Trophoblast cell (in vitro differentiated cells and primary cell): ENCODE results near the gene ANKRD65.

Experiments
- DNase-seq, 2 donors: peaks; one replicate each; pipeline ENCODE4 v3.0.0-alpha.2; 2016
- H2AFZ ChIP-seq: 2 replicates; pipeline ENCODE4 v1.6.1; 2013; ENCODE audit warnings: low read length, moderate library complexity, mild to moderate bottlenecking; ENCODE audit not compliant: insufficient read depth, poor library complexity
- H2AK5ac ChIP-seq: 2 replicates; pipeline ENCODE4 v1.6.1; 2013; ENCODE audit warnings: mild to moderate bottlenecking, low read length
- H2BK120ac ChIP-seq: 2 replicates; pipeline ENCODE4 v1.6.1; 2013; ENCODE audit warnings: low read length, mild to moderate bottlenecking, moderate library complexity; ENCODE audit not compliant: insufficient read depth, poor library complexity
- H2BK12ac ChIP-seq: 2 replicates; pipeline ENCODE4 v1.6.1; 2013; ENCODE audit warnings: mild to moderate bottlenecking, low read length, moderate library complexity
- H2BK5ac ChIP-seq: 2 replicates; pipeline ENCODE4 v1.6.1; 2013; ENCODE audit warnings: low read length, low read depth, moderate library complexity, mild to moderate bottlenecking; ENCODE audit not compliant: poor library complexity
- H3K14ac ChIP-seq: 2 replicates; pipeline ENCODE4 v1.6.1; 2013; ENCODE audit warnings: mild to moderate bottlenecking, low read length
- H3K18ac ChIP-seq: 2 replicates; pipeline ENCODE4 v1.6.1; 2013; ENCODE audit warnings: mild to moderate bottlenecking, low read length
- H3K23ac ChIP-seq: 2 replicates; pipeline ENCODE4 v1.6.1; 2013; ENCODE audit warnings: low read length
- H3K27ac ChIP-seq: 2 replicates; pipeline ENCODE4 v1.5.1; 2013; ENCODE audit warnings: low read depth, mild to moderate bottlenecking, inconsistent platforms, low read length, moderate library complexity
- H3K27me3 ChIP-seq: 2 replicates; pipeline ENCODE4 v1.6.1; 2013; ENCODE audit warnings: inconsistent platforms, mild to moderate bottlenecking, low read length, moderate library complexity; ENCODE audit not compliant: insufficient read depth
- H3K36me3 ChIP-seq, 2 experiments: 1 replicate in 1 of 2; 2 replicates in 1 of 2; pipeline ENCODE4 v1.6.1; 2013; ENCODE audit warnings: low read length in 2 of 2, mild to moderate bottlenecking in 2 of 2, moderate library complexity in 1 of 2; ENCODE audit not compliant: insufficient read depth in 2 of 2, control insufficient read depth in 1 of 2
- H3K4ac ChIP-seq: 2 replicates; pipeline ENCODE4 v1.6.1; 2013; ENCODE audit warnings: low read depth, mild to moderate bottlenecking, low read length, moderate library complexity
- H3K4me1 ChIP-seq, 2 experiments: 1 replicate in 1 of 2; 2 replicates in 1 of 2; pipeline ENCODE4 v1.6.1; 2013; ENCODE audit warnings: low read length in 2 of 2, mild to moderate bottlenecking in 2 of 2, moderate library complexity in 1 of 2; ENCODE audit not compliant: insufficient read depth in 2 of 2, control insufficient read depth in 1 of 2
- H3K4me2 ChIP-seq: 2 replicates; pipeline ENCODE4 v1.6.1; 2013; ENCODE audit warnings: inconsistent platforms, mild to moderate bottlenecking, low read length, moderate library complexity
- H3K4me3 ChIP-seq: 2 replicates; pipeline ENCODE4 v1.5.1; 2013; ENCODE audit warnings: mild to moderate bottlenecking, low read depth, low read length, inconsistent platforms
- H3K79me1 ChIP-seq: one replicate; pipeline ENCODE4 v1.6.1; 2013; ENCODE audit warnings: low read length
- H3K79me2 ChIP-seq: 2 replicates; pipeline ENCODE4 v1.6.1; 2013; ENCODE audit warnings: low read length, mild to moderate bottlenecking; ENCODE audit not compliant: control insufficient read depth, insufficient read depth, poor library complexity
- H3K9ac ChIP-seq: 2 replicates; pipeline ENCODE4 v1.6.1; 2013; ENCODE audit warnings: mild to moderate bottlenecking, low read length
- H3K9me3 ChIP-seq: 2 replicates; pipeline ENCODE4 v1.6.1; 2013; ENCODE audit warnings: low read depth, mild to moderate bottlenecking, control low read depth, inconsistent platforms, low read length; ENCODE audit not compliant: insufficient read depth
- H4K12ac ChIP-seq: 2 replicates; pipeline ENCODE4 v1.6.1; 2013; ENCODE audit warnings: low read depth, mild to moderate bottlenecking, low read length, moderate library complexity
- H4K8ac ChIP-seq: 2 replicates; pipeline ENCODE4 v1.6.1; 2013; ENCODE audit warnings: low read depth, mild to moderate bottlenecking, low read length, moderate library complexity
- H4K91ac ChIP-seq: one replicate; pipeline ENCODE4 v1.6.1; 2013; ENCODE audit warnings: low read depth, mild to moderate bottlenecking, low read length, moderate library complexity
- WGBS: extraction: QIAGEN DNeasy Blood & Tissue Kit; methylation state at CpG from one replicate; pipeline ENCODE4 v1.1.7; 2013; ENCODE audit warnings: missing lambda C conversion rate; ENCODE audit not compliant: insufficient read length, insufficient coverage; ENCODE audit errors: extremely low coverage; 5-methylcytosine and 5-hydroxymethylcytosine counted together

Gene ANKRD65

GRCh38 chr1:1432274-1432950 lies 11.3 kb upstream of the ANKRD65 start:
- Histone ChIP-seq H3K18ac (peak overlapping the region; percentile 81), H3K27me3 (no peaks in the 10 kb centered on the region), H3K4me3 (no peak overlapping the region), H2BK120ac (peak overlapping the region; percentile 96), H4K91ac (peak overlapping the region; percentile 99), H2AK5ac (peak overlapping the region; percentile 87), H3K36me3 (peaks cover under 1 to 1% of the 10 kb centered on the region in 2 experiments), H3K14ac (peak overlapping the region; percentile 93), H4K8ac (peak overlapping the region; percentile 93), H3K27ac (peak overlapping the region; percentile 99), H2BK5ac (peak overlapping the region; percentile 97), H3K79me2 (peaks cover 35% of the 10 kb centered on the region), H3K23ac (no peak overlapping the region), H3K79me1 (peaks cover 62% of the 10 kb centered on the region), H2BK12ac (peak overlapping the region; percentile 80), H3K9ac (no peak overlapping the region), H3K4me2 (peak overlapping the region; percentile 9), H3K9me3 (peaks cover 2% of the 10 kb centered on the region), H3K4ac (peak overlapping the region; percentile 83), H4K12ac (peak overlapping the region; percentile 65), H2AFZ (peak overlapping the region; percentile 46), H3K4me1 (peaks cover 68% of the 10 kb centered on the region in 2 experiments)
- WGBS = no CpG with 5 or more reads among the region's 28 CpGs
- no peak for DNase-seq

- Histone ChIP-seq H3K9ac (no peak overlapping the region), H2AFZ (peak overlapping the region; percentile 50), H3K27me3 (no peaks in the 10 kb centered on the region), H4K91ac (peak overlapping the region; percentile 99), H3K4me2 (peak overlapping the region; percentile 9), H2AK5ac (peak overlapping the region; percentile 100), H3K4me3 (no peak overlapping the region), H3K23ac (no peak overlapping the region), H3K18ac (peak overlapping the region; percentile 93), H2BK120ac (peak overlapping the region; percentile 99), H3K79me1 (peaks cover 62% of the 10 kb centered on the region), H3K9me3 (peaks cover 2% of the 10 kb centered on the region), H3K27ac (peak overlapping the region; percentile 99), H3K4me1 (peaks cover 63 to 66% of the 10 kb centered on the region in 2 experiments), H4K12ac (peak overlapping the region; percentile 91), H3K36me3 (no peaks in the 10 kb centered on the region), H3K14ac (peak overlapping the region; percentile 98), H4K8ac (peak overlapping the region; percentile 93), H3K4ac (peak overlapping the region; percentile 95), H2BK12ac (peak overlapping the region; percentile 98), H3K79me2 (peaks cover 35% of the 10 kb centered on the region), H2BK5ac (peak overlapping the region; percentile 97)
- WGBS = no CpG with 5 or more reads among the region's 5 CpGs
- peak; percentile 95 to 96 for DNase-seq
Measured at GRCh38 chr1:1431845-1432273, 10.8 kb upstream of the ANKRD65 start.

DNA sequence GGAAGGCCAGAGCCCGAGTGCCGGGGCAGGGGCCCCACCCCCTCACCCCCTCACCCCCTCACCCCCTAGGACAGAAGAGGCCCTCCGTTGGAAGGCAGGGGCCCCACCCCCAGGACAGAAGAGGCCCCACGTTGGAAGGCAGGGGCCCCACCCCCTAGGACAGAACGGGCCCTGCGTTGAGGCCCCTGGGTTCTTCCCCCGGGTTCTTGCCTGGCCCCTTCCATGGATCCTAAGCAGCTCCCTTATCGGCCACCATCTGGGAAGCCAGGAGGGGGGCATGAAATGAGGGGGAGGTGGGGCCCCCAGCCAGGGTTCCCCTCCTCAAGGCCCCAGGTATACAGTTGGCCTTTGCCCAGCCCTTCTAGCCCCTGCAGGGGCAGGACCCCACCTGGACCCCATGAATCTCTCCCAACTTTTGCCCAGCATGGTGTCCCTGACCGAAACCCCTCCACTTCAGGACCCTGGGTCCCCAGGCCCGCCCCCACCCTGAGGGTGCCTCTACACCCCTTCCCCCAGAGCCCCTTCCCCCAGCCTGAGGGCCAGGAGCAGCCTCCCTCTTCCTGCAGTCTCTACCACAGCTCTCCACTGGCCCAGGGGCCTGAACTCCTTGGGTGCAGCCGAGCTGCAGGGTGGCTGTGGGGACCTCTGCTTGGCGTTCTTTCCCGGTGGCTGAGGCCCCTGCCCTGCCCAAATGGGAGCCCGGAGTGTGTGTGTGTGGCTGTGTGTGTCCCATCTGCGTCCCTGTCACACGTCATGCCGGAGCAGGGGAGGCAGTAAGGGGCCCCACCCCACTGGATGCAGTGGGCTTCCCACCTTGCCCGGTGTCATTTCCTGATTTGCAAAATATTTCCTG lies 10.1 kb upstream of the ANKRD65 start:
- Histone ChIP-seq H3K27ac (peak overlapping the region; percentile 99), H2BK5ac (peak overlapping the region; percentile 97), H3K27me3 (no peaks in the 10 kb centered on the region), H3K18ac (peak overlapping the region; percentile 93), H2BK120ac (peak overlapping the region; percentile 99), H4K8ac (peak overlapping the region; percentile 93), H4K91ac (peak overlapping the region; percentile 99), H3K4ac (peak overlapping the region; percentile 95), H2BK12ac (peak overlapping the region; percentile 98), H3K36me3 (no peaks in the 10 kb centered on the region), H3K4me3 (no peak overlapping the region), H3K14ac (peak overlapping the region; percentile 98), H3K4me1 (peaks cover 57 to 63% of the 10 kb centered on the region in 2 experiments), H4K12ac (peak overlapping the region; percentile 91), H3K9ac (no peak overlapping the region), H3K23ac (no peak overlapping the region), H3K9me3 (peaks cover 2% of the 10 kb centered on the region), H3K79me2 (peaks cover 31% of the 10 kb centered on the region), H3K4me2 (peak overlapping the region; percentile 9), H2AK5ac (peak overlapping the region; percentile 100), H2AFZ (peak overlapping the region; percentile 50), H3K79me1 (peaks cover 61% of the 10 kb centered on the region)
- no CpG with 5 or more reads among the region's 18 CpGs for WGBS
- DNase-seq = peak; percentile 46 to 52

- Histone ChIP-seq H2AFZ (peak overlapping the region; percentile 23), H3K9me3 (peaks cover 2% of the 10 kb centered on the region), H3K79me2 (peaks cover 27% of the 10 kb centered on the region), H2BK120ac (peak overlapping the region; percentile 6), H3K23ac (no peak overlapping the region), H3K18ac (peak overlapping the region; percentile 71), H2AK5ac (peak overlapping the region; percentile 88), H4K91ac (peak overlapping the region; percentile 99), H3K9ac (no peak overlapping the region), H3K27me3 (no peaks in the 10 kb centered on the region), H3K4me3 (no peak overlapping the region), H3K79me1 (peaks cover 56% of the 10 kb centered on the region), H2BK5ac (peak overlapping the region; percentile 88), H3K36me3 (no peaks in the 10 kb centered on the region), H3K4ac (peak overlapping the region; percentile 53), H3K27ac (peak overlapping the region; percentile 99), H4K12ac (no peak overlapping the region), H4K8ac (peak overlapping the region; percentile 84), H3K4me1 (peaks cover 60 to 66% of the 10 kb centered on the region in 2 experiments), H3K4me2 (no peak overlapping the region), H2BK12ac (peak overlapping the region; percentile 90), H3K14ac (peak overlapping the region; percentile 83)
- peak; percentile 84 to 89 for DNase-seq
- WGBS = no CpG with 5 or more reads among the region's 35 CpGs
Measured at GRCh38 chr1:1430114-1430982, 9.3 kb upstream of the ANKRD65 start.
